ENCODE measurements around the gene ETFA.
"Not testable (repeated sequence)": the region's sequence is repeated elsewhere in the genome, so short reads cannot be mapped to it uniquely, and the experiment has no call there.

DNA sequence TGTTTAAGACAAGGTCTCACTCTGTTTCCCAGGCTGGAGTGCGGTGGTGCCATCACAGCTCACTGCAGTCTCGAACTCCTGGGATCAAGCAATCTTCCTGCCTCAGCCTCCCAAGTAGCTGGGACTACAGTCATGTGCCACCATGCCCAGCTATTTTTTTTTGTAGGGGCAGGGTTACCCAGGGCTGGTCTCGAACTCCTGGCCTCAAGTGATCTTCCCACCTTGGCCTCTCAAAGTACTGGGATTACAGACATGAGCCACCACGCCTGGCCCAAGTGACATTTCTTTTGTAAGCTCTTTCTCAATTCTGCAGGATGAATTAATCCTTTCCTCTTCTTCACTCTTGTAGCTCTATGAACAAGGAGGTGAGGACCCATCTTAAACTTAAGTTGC, 1.9 kb upstream of the ETFA start:
- not testable (repeated sequence) for TF ChIP-seq HDAC2 (IDR thresholded peaks at IDR 0.05; ENCODE audit: borderline replicate concordance in 1 of 2, low read depth in 2 of 2, low read length in 2 of 2); ZNF274 (IDR thresholded peaks at IDR 0.05; ENCODE audit: borderline replicate concordance, extremely low read depth, low read length); POLR2A (IDR thresholded peaks at IDR 0.05; ENCODE audit: control extremely low read depth in 1 of 2, low read depth in 2 of 2, low read length in 2 of 2)

Data from H1 (cell line).